AG09309 (cell line): ENCODE results near the gene PATL2.
A peak's percentile ranks its signal among the peaks of the same experiment; 100 is the strongest.

Source experiments
- DNase-seq: peaks from one replicate; pipeline ENCODE4 v3.0.0-alpha.2; 2010; ENCODE audit warnings: low read depth
- H3K4me3 ChIP-seq: 2 replicates; pipeline ENCODE4 v1.5.1; 2011; ENCODE audit warnings: mild to moderate bottlenecking, low read depth, low read length, moderate library complexity; ENCODE audit not compliant: control insufficient read depth
- TF ChIP-seq, protein P1 (sequence below): IDR thresholded peaks from 2 replicates; pipeline ENCODE4 v1.5.1; 2011; ENCODE audit warnings: mild to moderate bottlenecking, low read depth, low read length, inconsistent platforms; ENCODE audit not compliant: insufficient read depth, control insufficient read depth; ENCODE audit errors: missing control alignments

PATL2 gene

DNA sequence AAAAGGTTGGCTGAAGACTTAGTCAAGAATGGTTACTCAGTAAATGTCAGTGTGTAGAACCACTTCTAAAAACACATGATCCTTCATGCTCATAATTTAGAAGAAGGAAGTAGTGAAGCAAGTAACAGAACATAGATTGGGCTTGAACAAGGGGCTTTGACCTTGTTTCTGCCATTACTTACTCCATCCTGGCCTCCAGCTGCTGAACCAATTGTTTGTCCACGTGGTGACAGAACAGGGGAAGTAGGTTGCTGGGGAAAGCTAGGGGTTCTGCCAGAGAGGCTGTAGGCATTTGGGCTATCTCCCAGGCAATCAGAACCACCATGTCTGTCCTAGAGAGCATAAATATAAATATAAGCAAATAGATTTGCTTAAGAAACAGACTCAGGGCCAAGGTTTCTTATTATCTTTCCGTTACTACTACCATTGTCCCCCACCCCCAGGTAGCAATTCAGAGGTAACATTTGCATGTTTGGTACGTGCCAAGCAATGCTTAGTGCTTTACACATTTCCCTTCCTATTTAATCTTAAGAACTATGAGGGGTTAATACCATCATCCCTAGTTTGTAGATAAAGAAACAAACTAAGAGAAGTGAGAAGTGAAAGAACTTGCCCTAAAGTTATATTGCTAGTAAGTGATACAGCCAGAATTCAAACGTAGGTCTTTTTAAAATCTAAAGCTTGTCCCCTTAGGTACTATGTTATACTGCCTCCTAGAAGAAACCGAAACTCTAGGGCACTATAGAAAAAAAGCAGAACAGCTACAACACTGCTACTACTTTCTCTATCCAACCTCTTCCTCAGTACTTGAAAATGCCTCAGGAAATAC lies 44.7 kb downstream of the PATL2 start:
- TF ChIP-seq, protein P1, sequence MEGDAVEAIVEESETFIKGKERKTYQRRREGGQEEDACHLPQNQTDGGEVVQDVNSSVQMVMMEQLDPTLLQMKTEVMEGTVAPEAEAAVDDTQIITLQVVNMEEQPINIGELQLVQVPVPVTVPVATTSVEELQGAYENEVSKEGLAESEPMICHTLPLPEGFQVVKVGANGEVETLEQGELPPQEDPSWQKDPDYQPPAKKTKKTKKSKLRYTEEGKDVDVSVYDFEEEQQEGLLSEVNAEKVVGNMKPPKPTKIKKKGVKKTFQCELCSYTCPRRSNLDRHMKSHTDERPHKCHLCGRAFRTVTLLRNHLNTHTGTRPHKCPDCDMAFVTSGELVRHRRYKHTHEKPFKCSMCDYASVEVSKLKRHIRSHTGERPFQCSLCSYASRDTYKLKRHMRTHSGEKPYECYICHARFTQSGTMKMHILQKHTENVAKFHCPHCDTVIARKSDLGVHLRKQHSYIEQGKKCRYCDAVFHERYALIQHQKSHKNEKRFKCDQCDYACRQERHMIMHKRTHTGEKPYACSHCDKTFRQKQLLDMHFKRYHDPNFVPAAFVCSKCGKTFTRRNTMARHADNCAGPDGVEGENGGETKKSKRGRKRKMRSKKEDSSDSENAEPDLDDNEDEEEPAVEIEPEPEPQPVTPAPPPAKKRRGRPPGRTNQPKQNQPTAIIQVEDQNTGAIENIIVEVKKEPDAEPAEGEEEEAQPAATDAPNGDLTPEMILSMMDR: no peak
- H3K4me3 ChIP-seq: no peak overlapping the region
- no peak for DNase-seq

DNA sequence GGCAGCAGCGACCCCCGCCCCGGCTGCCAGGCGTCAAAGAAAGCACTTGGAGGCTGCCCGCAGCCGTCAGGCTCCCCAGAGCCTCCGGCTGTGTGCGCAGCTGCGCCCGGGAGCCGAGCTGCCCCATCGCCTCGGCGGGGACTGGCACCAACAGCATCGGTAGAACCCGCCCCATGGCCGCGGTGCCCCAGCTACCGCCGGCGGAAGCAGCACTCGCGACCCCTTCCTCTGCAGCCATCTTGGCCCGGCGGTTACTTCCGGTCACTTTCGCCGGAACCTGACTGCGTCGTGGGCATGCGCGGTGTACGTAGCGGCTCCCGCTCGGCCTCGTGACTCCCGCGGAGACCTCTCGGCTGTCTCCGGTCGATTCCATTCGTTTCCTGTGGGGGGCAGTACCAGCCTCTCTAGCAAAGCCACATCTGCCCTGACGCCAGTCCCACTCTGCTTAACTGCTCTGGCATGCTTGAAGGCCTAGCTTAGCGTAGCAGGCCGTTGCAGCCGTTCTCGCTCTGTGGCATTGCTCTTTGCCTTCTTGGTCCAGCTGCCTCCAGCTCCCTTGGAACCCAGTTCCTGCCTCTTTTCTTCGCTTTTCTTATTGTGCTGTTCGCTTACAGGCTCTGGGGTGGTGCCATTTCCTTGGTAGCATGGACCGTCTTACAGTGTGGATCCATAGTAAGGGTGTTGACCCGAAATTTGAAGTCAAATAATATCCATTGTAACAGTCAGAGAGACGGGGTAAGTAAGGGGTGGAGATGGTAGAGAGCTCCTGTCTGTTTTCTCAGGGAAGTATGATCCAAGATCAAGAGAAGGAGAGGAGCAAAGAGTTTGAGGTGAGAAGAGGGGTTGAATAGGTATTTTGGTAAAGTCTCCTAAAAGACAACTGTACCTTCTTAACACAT lies 47.5 kb downstream of the PATL2 start, which contains the start of gene SPG11:
SPG11 (minus strand) TSS at position 253 of the 899 bp plus-strand sequence; CDS start at position 238, 15 bp downstream.
- TF ChIP-seq, protein P1: peak; percentile 92
- DNase-seq: peak; percentile 89
- peak within 1 kb of the TSS; percentile 71 for H3K4me3 ChIP-seq

DNA sequence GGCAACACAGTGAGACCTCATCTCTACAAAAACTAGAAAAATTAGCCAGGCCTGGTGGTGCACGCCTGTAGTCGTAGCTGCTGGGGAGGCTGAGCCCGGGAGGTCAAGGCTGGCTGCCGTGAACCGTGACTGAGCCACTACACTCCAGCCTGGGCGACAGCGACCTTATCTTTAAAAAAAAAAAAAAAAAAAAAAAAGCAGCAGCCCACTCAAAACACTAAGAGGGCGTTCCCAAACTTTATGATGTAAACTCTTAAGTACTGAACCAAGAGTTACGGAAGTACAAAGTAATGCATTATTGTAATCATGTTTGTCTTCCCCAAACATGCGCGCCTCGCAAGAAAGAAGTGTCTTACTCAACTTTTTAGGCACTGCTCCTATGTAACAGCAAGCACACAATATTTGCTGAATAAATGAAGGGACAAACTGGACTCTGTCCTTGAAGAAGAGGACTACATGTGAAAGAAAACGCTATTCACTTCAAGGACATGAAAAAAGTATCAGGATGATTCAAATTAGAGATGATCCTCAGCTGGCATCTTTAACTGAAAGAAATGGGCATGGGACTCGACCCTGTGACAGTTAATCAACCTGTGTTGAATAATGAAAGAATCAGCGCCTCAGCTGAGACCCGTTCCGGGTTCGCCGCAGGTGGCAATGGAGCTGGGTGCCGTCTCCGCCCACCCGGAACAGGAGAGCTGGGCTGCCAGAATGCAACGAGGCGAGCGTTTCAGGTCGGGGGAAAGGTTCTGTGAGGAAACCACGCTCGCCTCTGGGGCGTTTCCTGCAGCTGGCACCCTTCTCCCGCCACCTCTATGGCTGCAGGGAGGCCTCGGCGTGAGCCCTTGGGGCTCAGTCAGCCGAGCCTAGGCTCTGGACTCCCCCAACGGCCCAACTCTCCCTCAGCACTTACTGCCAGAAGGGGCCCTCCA lies 48.4 kb downstream of the PATL2 start:
- TF ChIP-seq, protein P1: no peak
- peak overlapping the region; percentile 71 for H3K4me3 ChIP-seq
- DNase-seq: no peak

DNA sequence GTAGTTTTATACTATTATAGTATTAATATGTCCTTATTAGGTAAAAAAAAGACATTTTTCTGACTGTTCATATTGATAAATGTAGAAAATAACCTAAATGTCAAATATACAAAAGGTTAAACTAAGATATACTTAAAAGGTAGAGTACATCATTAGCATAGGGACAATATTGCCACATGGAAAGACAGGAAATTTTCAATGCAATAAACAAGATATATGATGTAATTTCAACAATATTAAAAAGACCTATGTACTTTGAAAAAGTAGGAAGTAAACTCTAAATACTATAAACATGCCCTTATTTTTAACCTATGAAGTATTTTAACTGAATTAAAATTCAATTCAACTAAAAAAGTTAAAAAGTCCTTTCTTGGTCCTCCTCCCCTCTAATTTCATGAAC lies 49.5 kb downstream of the PATL2 start:
- DNase-seq: no peak
- TF ChIP-seq, protein P1: no peak
- H3K4me3 ChIP-seq: no peak overlapping the region

DNA sequence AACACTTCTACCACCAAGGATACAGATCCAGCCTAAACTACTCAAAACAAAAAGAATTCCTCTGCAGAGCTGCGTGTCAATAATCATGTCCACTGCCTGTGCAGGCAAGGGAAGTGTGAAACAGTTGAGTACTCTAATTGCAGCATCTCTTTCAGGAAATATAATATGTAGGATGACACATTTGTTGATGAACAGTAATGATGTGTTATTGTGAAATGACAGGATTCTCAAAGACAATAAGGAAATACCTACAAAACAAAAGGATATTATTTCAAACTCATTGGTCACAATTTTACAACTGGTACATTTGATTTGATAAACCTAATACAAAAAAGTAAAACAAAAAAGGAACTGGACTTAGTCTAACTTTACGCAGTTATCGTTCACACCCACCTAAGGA lies 52.1 kb downstream of the PATL2 start:
- TF ChIP-seq, protein P1: no peak
- no peak for DNase-seq
- H3K4me3 ChIP-seq: no peak overlapping the region

DNA sequence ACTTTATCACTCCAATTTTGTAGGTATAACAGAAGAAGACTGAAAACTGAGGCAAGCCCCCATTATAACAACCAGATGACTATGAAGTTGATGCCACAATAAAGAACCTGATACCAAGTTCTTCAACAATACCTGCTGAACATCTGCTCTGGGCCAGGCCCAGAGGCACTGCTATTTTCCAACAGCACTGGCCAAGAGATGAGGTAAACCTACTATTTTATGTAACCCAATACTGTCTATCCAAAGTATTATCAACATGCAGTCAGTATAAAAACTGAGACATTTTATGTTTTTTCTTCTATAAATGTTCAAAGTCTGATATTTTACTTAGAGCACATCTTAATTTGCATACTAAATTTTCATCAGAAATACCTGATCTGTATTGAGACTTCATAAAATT lies 53.7 kb downstream of the PATL2 start:
- no peak overlapping the region for H3K4me3 ChIP-seq
- no peak for DNase-seq
- TF ChIP-seq, protein P1: no peak
